ENCODE measurements around the gene RAPGEF5.

- TF ChIP-seq CTCF (conservative IDR thresholded peaks at IDR 0.05; ENCODE audit: low read depth, low read length): no peak
- TF ChIP-seq EZH2 (IDR thresholded peaks at IDR 0.05; ENCODE audit: low read length, unreplicated experiment): no peak
Observed at GRCh38 chr7:22200777-22201176, 156.2 kb downstream of the RAPGEF5 start.

Measured in PC-3 (cell line).